GM12872 (cell line): ENCODE data around the gene PAAF1.
A peak's percentile ranks its signal among the peaks of the same experiment; 100 is the strongest.

Experiments
- TF ChIP-seq, protein P1 (sequence below): IDR thresholded peaks from 3 replicates; pipeline ENCODE4 v1.5.1; 2011; ENCODE audit warnings: low read depth, mild to moderate bottlenecking, low read length, moderate library complexity; ENCODE audit not compliant: insufficient read depth

Gene PAAF1

DNA sequence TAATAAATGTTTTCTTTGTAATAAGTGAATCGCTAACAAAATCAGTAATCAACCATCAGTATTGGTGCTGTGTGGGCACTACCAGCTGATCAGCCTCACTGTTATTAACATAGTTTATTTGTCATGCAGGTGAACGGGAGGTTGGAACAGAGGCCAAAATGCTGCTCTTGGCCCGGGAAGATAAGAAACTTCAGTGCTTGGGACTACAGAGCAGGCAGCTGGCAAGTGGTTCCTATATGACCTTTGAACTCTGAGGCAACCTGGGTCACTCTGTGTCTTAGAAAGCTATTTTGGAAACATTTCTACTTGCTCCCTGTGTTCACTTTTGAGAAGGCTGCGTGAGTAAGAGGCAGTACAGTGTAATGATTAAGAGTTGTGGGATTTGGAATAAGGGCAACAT is 37.5 kb downstream of the PAAF1 start:
- TF ChIP-seq, protein P1, sequence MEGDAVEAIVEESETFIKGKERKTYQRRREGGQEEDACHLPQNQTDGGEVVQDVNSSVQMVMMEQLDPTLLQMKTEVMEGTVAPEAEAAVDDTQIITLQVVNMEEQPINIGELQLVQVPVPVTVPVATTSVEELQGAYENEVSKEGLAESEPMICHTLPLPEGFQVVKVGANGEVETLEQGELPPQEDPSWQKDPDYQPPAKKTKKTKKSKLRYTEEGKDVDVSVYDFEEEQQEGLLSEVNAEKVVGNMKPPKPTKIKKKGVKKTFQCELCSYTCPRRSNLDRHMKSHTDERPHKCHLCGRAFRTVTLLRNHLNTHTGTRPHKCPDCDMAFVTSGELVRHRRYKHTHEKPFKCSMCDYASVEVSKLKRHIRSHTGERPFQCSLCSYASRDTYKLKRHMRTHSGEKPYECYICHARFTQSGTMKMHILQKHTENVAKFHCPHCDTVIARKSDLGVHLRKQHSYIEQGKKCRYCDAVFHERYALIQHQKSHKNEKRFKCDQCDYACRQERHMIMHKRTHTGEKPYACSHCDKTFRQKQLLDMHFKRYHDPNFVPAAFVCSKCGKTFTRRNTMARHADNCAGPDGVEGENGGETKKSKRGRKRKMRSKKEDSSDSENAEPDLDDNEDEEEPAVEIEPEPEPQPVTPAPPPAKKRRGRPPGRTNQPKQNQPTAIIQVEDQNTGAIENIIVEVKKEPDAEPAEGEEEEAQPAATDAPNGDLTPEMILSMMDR = no peak

DNA sequence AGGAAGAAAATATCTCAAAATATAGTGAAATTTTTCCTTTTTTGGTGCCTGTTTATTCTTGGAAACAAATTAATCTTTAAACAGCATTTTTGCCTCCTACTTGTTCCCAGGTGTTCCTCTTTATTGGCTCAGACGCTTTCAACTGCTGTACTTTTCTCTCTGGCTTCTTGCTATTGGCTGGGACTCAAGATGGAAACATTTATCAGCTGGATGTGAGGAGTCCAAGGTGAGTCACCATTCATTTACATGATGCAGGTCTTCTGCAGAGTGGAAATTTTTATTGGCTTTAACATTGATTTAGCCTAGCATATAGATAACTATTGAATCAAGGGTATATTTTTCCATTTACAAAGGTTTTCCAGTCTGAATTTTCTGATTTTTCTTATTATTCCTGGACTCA is 39.6 kb downstream of the PAAF1 start:
- TF ChIP-seq, protein P1 = no peak

DNA sequence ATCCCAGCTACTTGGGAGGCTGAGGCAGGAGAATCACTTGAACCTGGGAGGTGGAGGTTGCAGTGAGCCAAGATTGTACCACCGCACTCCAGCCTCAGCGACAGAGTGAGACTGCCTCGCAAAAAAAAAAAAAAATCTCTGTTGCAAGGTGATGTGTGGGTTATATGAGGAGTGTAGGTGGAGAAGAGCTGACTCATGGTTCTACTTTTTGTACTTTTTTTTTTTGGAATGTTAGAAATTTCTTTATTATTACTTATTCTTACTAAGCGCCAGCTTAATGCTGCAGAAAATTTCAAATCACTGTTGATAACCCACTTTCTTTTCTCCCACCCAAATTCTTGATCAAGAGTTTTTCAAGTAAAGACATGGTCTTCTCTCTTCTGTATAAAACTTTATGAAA is 44.4 kb downstream of the PAAF1 start:
- TF ChIP-seq, protein P1 = no peak

DNA sequence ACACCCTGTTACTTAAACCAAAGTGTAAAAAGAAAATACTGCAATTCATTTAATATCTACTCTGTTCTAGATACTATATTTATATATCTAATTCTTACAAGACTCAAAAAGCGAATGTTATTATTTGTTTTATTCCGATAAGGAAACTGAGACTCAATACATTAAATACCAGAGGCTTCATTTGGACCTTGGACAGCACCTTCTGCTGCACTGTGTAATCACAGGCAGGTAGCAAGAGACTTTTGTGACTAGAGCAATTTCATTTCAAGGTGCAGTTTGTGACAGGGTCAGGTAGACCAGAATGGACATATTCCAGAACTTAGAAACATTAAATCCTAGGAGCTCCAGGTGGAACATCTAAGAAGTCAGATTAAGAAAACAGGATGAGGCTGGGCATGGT is 52.6 kb downstream of the PAAF1 start:
- TF ChIP-seq, protein P1 = no peak

DNA sequence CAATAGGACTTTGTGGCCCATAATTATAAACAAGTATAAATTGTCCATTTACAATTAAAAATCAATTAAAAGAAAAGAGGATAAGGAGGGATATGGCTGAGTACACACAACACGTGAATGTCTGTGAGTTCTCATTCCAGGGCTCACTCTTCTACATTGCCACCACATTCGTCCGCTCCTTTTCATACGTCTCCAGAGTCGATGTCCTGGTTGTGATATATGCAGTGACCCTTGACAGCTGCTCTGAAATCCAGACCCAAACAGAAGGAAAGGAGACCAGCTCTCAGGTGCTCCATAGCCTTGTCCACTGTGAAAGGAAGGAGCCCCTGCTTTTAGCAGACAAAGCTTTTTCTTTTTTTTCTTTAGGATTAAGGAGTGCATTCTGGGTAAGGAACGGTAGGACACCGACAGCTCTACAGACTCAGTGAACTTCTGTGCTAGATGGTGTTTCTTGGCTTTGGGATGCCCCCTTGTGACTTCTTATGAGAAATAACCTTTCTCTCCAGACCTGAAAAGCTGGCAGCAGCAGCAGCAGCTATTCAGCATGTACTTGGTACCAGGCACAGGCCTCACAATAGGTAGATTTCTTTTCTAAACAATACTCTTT is 54.3 kb downstream of the PAAF1 start:
- TF ChIP-seq, protein P1 = peak; percentile 49

DNA sequence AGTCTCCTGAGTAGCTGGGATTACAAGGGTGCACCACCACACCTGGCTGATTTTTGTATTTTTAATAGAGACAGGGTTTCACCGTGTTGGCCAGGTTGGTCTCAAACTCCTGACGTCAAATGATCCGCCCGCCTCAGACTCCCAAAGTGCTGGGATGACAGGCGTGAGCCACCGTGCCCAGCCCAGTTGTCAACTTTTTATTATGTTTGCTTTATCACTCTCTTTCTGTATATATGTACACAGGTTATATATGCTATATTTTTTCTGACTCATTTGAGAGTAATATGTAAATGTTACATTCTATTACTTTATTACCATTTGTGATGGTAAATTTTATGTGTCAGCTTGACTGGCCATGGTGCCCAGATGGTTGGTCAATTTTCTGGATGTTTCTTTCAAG is 55.2 kb downstream of the PAAF1 start:
- TF ChIP-seq, protein P1 = no peak

DNA sequence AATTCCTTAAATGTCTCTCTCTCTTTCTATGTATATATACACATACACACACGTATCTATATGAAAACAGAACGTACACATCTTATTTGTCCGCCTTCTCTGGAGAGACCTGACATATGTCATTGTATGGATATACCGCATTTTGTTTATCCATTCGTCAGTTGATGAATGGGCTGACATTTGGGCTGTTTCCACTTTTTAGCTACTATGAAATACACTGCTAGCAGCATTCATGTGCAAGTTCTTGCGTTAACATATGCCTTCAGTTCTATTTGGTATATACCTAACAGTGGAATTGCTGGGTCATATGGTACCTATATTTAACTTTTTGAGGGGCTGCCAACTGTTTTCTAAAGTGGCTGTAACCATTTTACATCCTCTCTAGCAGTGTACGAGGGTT is 56.0 kb downstream of the PAAF1 start:
- TF ChIP-seq, protein P1 = no peak
